Urothelium cell line (cell line): ENCODE measurements around the gene RYR2.

Experiments
- DNase-seq: peaks from one replicate; pipeline ENCODE4 v3.0.0; 2011; ENCODE audit warnings: low spot score, mixed read lengths
- FAIRE-seq: peaks from 2 replicates; lab custom pipeline; 2011; peaks lifted over from hg19 to GRCh38; lab: Jason Lieb, UNC

The RYR2 gene

DNA sequence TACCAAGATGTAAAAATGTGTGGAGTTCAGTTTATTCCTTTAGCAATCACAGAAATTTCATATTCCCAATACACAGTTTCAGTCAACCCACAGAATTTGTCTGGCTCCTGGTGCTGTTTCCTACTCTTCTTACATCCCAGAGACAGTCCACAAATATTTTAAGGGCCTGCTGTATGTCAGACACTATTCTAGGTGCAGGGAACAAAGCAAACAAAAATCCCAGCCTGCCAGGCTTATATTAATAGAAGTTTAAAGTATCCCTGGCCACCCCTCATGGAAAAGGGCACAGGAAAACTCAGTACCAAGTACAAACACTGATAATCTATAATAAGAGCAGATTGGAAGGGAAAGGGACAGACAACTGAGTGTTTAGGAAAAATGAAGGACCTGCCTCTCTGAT is 653.9 kb downstream of the RYR2 start:
- DNase-seq (no peak), FAIRE-seq (no peak)

DNA sequence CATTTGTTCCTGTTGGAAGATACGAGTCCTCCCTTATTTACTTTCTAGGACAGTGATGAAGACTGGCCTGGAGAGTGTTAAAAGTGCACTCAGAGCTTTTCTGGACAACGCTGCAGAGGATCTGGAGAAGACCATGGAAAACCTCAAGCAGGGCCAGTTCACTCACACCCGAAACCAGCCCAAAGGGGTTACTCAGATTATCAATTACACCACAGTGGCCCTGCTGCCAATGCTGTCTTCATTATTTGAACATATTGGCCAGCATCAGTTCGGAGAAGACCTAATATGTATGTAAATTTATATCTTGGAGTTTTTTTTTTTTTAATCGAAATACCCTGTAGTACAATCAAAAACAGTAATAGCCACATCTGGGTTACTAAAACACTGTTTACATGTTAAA is 658.2 kb downstream of the RYR2 start:
- DNase-seq (no peak), FAIRE-seq (no peak)

DNA sequence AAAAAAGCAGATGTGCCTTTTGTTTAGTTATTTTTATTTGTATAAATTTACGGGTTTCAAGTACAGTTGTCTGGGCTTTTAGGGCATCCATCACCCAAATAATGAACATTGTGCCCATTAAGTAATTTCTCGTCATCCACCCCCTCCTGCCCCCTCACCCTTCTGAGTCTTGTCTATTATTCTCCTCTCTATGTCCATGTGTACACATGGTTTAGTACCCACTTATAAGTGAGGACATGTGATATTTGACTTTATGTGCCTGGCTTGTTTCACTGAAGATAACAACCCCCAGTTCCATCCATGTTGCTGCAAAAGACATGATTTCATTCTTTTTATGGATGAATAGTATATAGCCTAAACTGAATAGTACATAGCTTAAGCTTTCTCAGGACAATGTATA is 659.5 kb downstream of the RYR2 start:
- DNase-seq (no peak), FAIRE-seq (no peak)

DNA sequence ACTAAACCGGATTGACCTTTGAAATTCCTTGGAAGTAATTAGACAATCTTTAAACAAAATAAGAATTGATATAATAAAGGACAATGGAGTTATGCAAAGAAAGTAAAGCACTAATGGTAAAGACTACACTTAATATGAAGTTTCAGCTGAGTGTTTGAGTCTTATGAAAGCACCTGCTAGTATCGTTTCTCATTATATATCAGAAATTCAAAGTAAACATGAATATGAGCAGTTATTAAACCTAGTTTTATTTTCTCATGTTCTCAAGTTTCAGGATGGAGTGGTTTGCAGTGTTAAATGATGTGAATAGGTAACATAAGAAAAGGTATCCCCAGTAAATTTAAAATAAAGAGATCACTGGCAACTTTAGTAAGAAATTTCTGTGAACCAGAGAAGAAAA is 660.2 kb downstream of the RYR2 start:
- DNase-seq, result no peak
- FAIRE-seq, result no peak

DNA sequence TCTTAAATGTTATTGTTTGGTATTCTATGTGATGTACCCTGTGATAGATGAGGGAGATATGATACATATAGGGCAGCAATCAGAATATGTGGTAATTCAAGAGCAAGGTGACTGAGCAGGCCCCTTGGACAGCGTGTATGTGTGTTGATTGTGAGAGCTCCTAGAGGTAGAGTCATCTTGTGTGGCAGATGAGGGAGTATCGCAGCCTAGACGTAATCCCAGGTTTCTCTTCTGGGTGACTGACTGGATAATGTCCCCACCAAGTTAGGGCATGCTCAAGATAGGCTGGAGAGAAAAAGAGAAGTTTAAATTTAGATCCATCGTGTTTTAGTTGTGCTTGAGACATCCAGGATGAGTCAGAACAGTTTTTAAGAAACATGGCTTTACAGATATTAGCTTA is 663.5 kb downstream of the RYR2 start:
- DNase-seq (no peak), FAIRE-seq (no peak)

DNA sequence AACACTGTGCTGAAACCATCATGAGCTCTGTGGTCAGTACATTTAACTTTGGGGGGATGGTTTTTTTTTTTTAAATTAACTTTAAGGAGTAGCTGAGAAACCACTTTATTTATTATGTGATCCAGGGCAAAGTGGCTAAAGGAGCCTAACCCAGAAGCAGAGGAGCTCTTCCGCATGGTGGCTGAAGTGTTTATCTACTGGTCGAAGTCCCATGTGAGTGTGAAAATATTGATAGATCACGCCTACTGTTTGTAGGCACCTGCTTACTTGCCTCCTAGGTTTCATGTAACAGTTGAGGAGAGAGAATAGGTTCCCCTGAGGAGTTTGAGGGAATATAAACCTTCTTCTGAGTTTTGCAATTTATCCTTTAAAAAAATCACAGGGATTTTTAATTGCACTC is 667.4 kb downstream of the RYR2 start:
- DNase-seq (no peak), FAIRE-seq (no peak)

DNA sequence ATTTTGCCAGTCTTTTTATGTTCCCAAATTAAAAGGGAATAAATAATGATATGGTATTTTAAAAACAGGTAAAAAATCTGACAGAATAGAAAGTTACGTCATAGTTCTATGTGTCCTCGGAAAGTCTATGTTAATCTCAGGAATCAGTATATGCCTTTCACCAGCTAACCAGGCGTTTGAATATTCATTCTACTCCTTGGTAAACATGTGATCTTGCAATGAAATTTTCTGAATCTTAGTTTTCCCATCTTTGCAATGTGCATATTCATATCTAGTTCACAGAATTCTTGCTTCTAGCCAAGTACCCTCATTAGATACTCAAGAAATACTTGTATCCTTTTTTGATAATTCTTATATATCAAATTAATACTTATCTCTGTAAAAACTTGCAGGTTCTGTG is 669.3 kb downstream of the RYR2 start:
- DNase-seq, result no peak
- no peak for FAIRE-seq

DNA sequence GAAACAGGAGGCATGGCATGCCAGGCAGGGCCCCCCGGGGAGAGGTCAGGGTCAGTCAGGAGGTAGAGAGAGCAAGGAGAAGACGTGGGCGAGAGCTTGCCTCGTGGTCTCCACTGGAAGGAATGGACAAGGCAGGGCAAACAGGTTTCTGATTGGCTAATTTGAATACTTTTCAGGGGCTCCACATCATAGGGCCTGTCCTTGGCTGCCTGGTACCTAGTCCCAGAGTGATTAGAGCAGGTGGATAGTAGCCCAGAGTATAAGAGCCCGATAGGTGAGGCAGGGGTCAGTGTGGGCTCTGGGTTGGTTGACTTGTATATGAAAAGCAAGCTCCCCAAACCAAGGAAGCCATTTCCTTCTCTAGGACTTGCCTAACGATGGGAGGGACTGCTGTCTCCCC is 670.1 kb downstream of the RYR2 start:
- FAIRE-seq (no peak), DNase-seq (no peak)

DNA sequence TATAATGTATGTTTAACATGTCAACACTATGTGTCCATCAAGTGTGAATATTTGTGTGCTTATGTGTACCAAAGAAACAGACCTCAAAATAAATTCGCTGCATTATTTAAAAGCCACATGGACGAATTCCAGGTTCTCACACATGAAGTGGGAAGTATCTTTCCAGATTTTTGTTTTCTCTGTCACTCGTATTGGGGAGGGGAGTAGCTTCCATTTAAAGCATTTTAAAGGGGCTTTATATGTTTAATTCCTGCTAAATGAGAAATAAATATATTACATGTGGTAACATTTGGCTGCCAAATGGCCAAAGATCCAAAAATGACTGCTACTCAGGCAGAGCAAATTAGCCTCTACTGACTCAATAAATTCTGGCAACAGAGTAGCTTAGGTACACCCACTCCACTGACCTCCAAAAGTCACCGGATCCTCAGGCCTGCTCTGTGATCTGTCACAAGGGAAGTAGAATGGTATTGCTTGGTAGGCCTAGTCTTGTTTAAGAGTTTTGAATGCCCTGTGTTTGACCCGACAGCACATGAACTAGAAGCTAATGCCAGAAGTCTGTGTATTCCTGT is 670.7 kb downstream of the RYR2 start:
- FAIRE-seq, result no peak

DNA sequence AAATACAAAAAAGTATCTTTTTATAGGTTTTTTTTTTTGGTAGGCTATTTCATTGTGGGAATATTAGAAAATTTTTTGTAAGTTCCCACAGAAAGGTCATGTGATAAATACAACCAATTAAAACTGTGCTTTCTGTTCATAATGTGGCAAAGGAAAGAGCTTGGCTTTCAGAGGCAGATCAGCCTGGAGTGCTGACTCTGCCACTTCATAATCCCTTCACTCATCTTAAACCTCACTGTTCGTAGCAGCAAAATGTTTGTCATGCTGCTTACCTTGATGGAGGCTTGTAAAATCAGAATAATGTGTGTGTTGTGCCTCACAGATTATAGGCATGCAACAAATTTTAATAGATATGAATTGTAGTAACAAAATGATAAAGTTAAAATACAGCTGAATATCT is 671.9 kb downstream of the RYR2 start:
- no peak for DNase-seq
- no peak for FAIRE-seq

More for the DNA sequence above, 670.7 kb downstream of the RYR2 start:
- DNase-seq, result no peak

DNA sequence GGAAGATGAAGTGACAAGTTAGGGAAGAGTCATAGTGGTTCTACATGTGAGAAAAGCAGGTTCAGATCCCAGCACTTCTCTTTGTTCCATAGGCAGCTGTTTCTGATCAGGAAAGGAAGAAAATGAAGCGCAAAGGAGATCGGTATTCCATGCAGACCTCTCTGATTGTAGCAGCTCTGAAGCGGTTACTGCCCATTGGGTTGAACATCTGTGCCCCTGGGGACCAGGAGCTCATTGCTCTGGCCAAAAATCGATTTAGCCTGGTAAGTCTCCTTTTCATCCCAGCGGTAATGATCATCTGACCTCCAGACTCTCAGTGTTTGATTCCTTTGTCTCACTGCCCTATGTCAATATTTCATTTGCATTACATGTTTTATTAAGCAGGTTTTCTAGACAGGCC is 675.1 kb downstream of the RYR2 start:
- DNase-seq (no peak), FAIRE-seq (no peak)

DNA sequence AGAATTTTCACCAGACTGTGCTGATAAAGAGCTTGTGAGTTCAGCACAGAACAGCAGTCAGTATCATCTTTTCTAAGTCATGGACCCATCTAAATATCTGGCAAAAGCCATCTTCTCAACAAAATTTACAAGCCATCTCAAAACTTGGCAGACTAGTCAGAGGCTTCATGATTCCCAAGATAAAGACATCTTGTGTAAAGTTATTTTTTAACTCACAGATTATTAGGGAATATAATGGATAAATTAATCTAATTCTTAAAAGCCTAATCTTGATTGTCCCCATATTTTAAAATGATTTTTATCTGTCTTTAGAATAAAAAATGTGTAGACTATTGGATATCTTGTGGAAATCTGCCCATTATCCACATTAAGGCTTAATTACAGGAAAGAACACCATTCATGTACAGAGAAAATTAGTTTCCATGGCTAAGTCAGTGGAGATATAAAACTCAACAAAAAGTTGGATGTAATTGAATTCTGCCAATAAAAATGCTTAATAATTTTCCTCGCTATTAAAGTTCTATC is 688.9 kb downstream of the RYR2 start:
- FAIRE-seq, result no peak
- no peak for DNase-seq

DNA sequence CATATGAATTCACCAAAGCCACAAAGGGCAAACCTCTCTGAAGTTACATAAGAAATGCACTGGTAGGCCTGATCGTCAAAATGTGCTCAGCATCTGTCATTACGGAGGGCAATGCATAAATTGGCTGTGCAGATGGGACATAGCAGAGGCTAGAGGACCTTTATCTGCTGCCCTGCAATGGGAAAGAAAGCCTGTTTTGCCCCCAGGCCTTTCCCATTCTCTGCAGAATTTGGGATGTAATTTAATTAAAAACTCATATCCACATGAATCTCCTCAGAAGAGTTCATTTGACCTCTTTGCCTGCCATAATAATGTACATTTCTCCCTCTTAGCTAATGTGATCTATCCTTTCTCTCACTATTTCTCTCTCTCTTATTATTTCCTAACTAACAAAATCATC is 690.7 kb downstream of the RYR2 start:
- FAIRE-seq (no peak), DNase-seq (no peak)

DNA sequence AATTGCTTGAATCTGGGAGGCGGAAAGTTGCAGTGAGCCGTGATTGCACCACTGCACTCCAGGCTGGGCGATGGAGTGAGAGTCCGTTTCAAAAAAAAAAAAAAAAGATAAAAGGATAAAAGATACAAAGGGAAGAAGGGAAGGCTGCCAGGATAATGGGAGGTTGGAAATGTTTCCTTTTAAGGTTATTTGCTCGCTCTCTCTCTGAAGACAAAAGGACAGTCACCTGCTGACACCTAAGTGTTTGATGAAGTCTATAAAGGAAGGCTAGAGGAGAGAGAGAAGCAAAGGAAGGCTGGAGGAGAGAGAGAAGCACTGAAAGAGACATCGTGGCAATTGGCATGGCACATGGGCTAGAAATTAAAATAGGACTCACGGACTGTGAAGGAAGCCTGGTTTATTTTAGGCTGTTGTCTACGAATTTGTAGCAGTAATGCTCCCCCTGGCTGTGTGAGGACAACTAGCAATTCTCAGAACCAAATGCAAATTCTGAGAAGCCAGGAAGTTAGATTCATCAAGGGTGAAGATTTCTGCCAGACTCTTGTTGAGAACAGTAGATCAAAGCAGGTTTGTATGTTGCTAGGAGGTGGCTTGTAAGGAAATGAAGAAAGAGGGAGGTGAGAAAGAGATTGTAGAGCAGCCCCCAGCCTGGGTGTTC is 694.5 kb downstream of the RYR2 start:
- DNase-seq (peak; percentile 18), FAIRE-seq (no peak)

DNA sequence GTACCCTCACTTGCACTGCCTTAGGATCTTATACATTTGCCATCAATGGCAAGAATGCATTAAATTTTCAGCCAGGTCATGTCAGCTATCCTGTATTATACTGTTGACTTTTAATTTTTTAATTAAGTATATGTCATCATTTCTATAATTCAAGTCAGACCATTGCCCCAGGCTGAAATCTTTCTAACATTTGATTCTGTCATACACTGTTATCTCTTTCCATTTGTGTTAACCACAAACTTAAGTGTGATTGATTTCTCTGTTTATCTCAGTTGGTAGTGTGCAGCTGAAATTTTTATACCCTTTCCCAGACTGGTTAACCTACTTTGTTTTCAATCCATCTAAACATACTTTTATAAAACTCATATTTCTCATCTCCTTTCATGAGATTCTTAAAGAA is 695.5 kb downstream of the RYR2 start:
- FAIRE-seq (no peak), DNase-seq (no peak)

DNA sequence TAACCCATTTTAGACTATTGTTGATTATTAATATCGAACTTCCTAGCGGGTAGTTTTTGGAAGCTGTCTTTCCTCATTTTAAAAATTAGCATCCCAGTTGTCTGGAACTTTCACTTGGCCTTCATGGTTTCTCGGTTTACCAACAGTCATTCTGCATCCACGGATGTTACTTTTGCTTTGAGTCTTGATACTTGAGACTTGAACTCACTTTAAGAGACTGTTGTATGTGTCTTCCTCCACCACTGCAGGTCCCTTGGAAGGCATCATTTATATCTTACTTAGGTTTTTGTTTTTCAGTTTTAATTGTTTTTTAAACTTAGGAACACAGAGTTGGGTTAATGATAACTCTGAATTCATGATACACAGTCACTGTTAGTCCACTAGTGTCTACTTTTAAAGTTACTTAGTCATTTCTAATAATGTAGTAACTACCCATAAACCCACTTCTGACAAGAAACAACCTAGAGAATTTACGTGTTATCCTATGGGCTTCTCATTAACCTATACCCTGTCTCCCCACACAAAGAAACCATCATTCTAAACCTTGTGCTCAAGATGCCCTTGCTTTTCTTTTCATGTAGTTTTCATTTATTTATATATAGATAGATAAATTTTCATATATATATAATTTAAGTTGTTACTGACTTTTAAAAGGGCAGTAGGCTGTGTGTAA is 696.1 kb downstream of the RYR2 start:
- DNase-seq, result no peak
- FAIRE-seq, result no peak

DNA sequence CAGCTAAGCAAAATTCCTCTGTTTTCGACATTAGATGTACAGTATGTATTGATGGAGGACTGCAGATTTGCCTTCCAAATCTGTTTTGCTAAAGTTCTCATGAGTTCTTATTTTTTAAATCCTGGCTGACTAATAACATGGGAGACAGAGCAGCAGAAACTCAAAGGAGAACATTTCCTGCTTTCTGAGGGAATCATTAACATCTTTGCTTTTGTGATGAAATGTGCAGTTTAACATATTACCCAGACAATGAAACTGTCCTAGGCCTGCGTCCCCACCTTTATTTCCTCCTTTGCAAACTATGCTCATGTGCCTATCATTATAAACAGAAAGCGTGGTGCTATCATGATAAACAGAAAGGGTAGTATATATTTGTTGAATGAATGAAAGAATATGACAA is 698.9 kb downstream of the RYR2 start:
- no peak for FAIRE-seq
- DNase-seq, result no peak

DNA sequence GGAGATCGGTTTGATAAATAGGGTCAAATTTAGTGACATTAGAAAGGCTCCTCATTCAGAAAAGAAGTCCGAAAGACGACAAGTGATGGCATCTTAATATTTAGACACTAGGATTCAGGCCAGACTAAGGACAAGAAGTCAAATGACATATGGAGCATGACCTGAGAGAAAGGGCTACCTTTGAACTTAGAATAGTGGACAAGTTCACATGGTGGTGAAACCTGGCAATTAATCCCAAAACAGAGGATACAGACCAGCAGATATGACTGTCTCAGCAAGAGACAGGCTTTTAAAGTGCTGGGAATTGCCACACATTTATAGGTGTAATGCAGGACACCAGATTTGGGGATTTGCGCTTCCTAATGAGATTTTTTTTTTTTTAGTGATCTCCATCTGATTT is 703.6 kb downstream of the RYR2 start:
- no peak for FAIRE-seq
- DNase-seq, result no peak

DNA sequence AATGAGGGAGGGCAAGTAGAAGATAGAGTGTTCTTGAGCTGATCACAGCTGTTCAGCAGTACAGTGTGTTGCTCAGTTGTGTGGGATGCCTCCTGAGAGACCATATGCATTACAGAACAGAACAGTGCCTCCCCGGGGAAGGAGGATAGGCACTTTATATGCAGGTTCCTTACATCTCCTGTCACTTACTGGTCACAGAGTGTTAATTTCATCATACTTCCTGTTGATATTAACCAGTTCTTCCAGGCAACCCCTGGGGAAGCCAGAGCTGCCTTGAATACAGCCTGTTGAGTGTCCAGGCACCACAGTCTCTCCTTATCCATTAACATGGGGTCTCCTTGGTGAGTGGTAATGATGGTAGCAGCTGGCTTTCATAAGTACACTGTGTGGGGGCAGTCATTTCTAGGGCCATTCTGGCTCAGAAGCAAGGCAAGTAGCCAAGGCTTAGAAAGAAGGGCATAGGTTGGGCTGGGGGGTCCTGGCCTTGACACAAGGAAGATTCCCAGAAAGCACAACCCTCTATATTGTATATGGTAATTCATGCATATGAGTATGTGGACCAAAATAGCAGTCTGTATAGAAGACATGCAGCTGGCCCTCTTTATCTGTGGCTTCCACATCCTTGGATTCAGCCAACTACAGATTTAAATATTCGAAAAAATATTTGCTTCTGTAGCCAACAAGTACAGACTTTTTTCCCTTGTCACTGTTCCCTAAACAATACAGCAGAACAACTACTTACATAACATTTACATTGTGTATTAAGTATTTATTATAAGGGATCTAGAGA is 706.4 kb downstream of the RYR2 start:
- no peak for DNase-seq
- FAIRE-seq, result peak; percentile 23

DNA sequence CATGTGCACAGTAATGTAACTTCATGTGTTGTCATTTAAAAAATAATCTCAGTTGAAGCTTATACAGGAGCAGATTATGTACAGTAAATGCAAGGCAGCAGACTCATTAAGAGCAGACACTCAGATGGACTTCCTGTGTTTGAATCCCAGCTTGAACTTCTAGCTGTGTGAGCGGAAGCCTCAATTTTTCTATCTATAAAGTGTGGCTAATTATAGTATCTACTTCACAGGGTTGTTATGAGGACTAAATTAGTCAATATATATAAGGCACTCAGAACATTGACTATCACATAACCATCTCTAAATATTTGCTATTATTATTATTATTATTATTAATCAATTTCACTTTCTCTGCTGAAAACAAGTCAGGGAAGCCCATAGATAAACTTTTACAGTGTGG is 707.1 kb downstream of the RYR2 start:
- FAIRE-seq (no peak), DNase-seq (no peak)

DNA sequence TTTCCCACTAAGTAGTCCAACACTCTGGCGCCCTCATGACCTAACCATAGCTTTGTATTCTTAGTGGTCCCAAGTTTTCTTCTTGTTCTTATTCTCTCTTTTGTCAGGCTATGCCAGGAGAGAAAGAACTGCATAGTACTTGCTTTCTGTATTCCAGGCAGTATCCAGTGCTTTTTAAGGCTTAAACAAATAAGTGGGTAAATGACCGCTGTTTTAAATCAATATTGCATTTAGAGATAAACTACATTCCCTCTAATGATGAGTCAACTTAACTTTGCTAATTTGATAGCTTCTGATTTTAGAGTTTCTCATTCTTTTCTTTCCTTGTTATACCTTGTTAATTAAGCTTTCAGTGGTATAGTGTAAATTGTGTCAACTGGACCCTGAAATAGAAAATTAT is 709.1 kb downstream of the RYR2 start:
- no peak for FAIRE-seq
- DNase-seq, result no peak

DNA sequence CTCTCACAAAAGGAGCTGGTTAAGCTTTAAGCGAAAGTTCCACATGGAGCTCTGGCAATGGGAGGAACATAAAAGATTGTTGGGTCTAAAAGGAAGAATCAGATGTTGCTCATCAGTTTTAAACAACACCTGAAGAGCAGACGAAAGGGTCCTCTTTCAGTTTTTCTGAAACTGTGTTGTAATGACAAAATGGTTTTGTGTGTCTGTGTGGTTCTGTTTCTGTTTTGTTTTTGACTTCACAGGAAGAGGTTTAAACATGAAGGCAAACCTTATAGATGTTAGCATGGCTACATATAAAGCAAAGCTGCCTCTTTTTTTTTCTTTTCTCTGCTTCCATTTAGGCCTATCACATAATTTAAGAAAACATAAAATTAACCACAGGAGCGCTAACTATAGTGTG is 712.6 kb downstream of the RYR2 start:
- FAIRE-seq (no peak), DNase-seq (no peak)
